GM18498 (cell line): ENCODE results near the gene FOXL1.

Source experiments
- ATAC-seq: cut with Tn5 transposase; IDR thresholded peaks from one replicate; pipeline ENCODE4 v1.9.1; 2021; ENCODE audit warnings: mild to moderate bottlenecking, moderate library complexity; ENCODE audit not compliant: unreplicated experiment

FOXL1 gene

GRCh38 chr16:86630471-86630870 is 52.1 kb downstream of the FOXL1 start:
- no peak for ATAC-seq

DNA sequence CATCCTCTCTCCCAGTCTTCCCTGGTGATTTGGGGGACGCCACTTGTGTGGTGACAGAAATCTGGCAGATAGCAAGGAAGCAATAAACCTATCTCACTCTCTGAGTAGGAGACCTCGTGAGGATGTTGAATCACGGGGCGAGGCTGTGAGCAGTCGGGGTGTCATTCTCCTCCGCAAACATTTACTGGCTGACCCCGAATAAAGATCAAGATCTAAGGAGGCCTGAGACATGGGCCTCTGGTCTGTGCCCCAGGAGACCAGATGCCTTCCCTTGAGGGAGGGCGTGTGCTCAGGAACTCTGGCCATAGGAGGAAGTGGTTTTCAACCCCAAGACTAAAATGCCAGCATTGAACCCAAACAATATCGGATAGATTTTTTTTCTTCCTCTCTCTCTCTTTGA is 53.1 kb downstream of the FOXL1 start:
- ATAC-seq = no peak
